GM10847 (cell line): Measurements from ENCODE around the gene EFCAB8.

ENCODE experiments used
- POLR2A ChIP-seq: IDR thresholded peaks from 2 replicates; pipeline ENCODE4 v1.6.1; 2011; ENCODE audit not compliant: insufficient read length; ENCODE audit errors: extremely low read depth

Gene EFCAB8

DNA sequence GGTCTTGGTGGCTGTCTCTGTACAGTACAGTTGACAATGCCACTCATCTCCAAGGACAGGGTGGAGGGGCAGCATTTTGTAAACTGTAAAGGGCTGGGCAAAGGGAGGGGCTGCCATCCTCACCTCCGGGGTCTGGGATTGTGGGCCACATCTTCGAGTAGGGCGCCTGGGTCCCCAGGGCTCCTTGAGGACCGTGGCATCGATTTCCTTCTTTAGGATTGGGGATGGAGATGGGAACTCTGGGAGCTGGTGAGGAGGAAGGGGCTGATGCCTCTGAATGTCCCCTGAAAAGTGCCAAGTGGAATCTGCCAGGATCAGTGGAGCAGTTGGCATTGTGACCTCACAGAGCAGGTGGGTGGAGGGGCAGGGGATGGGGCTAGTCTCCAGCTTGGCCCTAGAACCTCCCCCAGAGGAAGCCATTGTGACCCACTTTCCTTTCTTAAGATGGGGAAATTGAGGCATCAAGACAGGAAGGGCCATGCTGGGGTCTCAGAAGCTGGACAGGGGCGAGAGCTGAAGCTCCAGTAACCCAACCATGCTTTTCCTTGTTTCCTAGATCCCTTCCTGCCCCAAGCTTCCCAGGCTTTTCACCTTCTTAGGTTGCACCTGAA, 145.5 kb downstream of the EFCAB8 start, which contains the start of gene SUN5:
Gene SUN5, minus strand, starts transcription at position 293 of the 611 bp plus-strand sequence. Its CDS starts 93 bp downstream, at position 200.
- no peak for TF ChIP-seq POLR2A

DNA sequence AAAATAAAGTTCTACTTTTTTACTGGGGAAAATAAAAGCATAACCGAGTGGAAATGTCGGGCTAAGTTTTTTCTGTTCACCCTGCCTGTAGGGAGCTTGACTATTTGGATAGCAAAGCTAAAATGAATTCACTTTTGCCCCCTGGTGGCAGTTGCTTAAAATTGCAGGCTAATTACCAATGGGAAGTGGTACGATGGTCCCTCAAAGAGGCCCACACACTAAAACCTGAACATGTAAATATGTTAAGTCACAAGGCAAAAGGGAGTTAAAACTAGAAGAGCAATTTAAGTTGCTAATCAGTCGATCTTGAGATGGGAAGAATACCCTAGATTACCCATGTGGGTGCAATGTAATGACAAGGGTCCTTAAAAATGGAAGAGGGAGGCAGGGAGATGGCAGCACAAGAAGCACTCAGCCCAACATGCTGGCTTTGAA, 146.4 kb downstream of the EFCAB8 start:
- TF ChIP-seq POLR2A: no peak

DNA sequence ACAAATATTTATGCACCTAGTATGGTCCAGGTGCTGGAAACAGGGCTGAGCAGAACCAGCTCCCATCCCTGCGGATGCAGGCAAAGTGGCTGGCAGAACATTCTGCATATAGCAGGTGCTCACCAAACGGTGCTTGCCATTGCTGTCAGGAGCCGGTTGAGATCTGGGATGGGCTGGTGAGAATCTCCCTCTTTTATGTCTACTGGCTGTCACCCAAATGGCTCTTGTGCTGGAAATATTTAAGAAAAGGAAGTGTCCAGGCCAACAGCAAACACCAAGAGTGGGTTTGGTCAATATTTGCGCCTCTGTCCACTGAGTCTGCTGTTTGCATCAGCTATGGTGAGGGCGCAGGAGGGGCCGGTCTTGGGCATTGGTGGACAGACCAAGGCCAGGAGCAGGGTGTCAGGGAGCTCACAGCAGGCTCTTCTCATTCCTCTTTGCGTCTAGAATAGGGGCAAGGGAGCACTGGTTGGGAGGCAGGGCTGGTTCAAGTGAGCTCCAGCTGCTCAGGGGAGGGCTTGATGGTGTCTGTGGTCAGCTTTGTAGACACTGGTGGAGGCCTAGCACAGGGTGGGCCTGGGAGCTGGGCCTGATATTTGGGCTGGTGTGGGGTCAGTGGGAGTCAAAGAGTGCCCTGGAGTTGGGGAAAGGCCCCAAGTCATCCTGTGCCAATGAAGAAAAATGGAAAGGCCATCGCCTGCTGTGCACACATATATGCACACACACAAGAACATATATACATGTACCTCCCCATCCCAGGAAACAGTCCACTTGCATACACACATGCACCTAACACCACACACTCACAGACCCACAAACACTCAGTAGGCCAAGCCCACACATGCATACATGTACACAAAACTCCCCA, 147.4 kb downstream of the EFCAB8 start:
- no peak for TF ChIP-seq POLR2A

DNA sequence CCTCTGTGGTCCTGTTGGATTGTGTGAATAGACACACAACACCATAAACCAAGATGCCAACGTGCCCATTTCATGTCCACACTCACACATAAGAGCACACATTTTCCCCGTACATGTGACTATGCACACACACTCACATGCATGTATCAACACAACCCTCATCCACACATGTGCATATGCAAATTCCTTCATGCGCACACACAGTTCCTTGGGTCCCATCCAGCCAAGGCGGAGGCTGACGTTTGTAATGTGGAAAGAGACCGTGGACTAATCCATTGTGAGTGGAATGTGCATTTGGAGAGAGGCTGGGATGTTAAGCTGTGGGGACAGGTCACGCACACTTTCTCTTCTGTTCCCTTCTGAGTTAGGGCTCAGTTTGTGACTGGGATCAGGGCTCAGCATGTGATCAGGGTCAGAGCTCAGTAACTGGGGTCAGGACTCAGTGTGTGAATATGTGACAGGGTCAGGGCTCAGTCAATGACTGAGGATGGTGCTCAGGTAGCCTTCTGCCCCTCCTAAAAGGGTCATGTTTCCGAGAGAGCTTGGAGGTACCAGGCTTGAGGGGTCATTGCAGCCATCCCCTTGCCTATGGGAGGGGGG, 148.2 kb downstream of the EFCAB8 start:
- no peak for TF ChIP-seq POLR2A

DNA sequence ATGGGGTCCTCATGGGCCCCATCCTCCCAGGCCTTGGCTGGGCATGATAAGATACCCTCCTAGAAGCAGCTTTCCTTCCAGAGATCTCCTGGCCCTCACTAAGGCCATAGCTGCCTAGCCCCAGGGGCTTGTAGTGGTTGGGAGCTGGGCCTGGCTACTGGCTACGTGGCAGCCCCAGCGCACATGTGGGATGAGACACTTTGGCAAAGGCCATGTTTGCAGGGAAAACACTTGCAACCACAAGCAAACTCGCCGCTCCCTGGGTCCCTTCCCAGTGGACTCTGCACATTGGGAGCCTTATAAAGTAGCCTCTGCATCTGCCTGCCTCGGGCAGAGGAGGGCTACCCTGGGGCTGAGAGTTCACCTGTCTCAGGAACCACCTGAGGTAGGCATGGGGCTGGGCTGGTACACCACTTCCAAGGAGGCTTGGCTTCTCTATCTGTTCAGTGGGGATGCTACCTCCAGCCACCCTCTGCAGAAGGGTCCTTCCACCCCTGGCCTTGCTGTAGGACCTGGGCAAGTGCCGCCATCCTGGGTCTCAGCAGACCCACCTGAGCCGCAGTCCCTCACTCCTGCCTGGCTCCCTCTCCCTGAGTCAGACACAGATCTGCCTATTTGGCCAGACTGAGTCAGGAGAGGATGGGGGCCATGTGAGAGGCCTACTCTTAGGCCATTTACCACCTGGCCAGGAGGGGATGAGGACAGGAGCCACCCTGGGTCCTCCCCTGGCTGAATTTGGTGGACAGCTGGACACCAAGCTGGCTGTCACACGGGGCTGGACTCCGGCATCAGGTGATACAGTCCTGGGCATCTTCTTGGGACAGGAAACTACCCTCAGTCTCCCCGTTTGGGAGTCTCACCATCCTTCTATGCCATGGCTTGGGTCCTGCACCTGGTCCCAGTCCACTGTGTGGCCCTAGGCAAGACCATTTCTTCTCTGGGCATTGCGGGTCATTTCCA, 148.9 kb downstream of the EFCAB8 start, which contains the start of gene BPIFB2:
Gene BPIFB2, plus strand, starts transcription at position 329 of the 960 bp plus-strand sequence. CDS start 871 bp downstream, outside the sequence.
- TF ChIP-seq POLR2A: no peak

DNA sequence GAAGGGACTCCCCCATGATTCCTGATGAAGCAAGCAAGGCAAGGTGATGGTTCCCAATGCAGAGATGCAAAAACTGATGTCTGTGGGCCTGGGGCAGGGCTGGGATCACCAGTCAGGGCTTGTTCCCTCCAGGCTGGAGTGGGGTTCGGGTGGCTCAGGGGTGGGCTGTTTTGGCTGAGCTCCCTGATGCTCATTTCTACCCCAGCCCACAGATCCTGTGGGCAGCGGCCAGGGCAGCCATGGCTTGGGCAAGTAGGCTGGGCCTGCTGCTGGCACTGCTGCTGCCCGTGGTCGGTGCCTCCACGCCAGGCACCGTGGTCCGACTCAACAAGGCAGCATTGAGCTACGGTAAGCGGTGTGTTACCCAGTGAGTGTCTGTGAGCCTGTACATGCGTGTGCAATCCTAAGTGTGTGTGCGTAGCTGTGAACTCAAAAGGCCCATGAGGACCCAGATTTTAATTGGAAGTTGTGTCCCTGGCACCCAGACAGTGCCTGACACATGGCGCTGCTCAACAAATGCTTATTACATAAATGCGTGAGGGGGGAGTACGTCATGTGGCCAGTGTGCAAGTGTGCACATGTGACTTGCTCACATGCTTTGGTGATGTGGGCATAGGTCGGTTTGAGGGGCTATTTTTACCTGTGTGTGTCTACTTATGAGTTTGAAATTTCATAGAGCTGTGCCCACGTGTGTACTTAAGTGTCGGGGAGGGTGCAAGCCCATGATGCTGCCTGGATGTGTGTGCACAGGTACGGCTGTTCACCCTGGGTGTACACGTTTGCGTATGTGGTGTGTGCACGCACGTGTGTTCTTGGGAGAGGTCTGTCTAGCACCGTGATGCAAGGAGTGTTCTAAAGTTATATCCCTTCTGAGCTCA, 149.9 kb downstream of the EFCAB8 start:
- no peak for TF ChIP-seq POLR2A

DNA sequence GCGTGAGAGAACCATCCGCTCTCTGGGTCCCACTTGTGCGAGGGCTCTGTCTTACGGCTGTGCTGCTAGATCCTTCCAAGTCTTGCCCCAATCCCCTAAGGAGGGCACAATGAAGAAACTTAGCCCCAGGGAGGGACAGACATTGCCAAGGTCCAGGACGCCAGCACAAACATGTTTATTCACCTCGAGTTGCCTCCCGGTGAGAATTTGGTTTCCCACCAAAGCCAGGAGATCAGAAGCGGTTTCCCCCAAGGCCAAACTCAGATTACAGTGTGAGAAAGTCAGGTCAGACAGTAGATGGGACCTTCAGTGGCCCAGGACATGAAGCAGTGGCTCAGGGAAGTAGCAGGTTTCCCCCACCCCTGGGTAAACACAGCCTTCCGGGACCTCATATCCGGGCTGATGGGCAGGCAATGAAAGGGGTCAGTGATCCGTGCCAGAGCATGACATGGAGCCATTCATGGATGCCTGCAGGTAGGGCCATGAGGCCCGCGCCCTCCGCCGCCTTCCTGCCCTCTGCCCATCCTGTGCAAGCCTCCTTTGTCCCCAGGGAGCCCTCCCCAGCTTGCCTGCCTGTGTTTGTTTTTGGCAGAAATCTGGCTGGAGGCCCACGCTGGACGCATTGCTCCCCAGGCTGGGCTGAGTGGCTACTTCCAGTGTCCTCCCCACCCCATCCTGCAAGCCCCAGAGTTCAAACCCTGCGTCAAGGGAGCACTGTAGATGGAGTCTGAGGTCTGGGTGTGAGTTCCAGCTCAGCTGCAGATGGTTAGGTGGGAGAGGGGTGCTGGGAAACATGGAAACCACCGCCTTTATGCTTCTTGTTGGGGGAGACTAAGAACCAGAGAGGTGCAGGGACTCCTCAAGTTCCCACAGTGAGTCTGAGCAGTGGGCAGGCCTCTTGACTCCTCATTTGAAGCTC, 150.8 kb downstream of the EFCAB8 start:
- no peak for TF ChIP-seq POLR2A

DNA sequence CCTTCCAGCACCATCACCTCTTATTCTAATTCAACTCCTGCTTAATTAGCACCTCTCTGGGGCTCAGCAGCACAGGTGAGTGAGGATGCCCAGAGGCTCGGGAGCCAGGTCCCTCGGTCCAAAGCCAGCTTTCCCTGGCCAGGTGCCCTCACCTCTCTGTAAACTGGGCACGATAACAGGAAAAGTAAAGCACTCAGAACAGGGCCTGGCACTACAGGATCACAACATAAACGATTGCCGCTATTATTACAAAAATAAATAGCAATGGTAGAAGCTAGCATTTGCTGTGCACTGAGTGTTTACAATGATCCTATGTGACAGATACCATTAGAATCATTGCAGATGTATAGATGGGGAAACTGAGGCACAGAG, 151.4 kb downstream of the EFCAB8 start:
- TF ChIP-seq POLR2A: no peak

DNA sequence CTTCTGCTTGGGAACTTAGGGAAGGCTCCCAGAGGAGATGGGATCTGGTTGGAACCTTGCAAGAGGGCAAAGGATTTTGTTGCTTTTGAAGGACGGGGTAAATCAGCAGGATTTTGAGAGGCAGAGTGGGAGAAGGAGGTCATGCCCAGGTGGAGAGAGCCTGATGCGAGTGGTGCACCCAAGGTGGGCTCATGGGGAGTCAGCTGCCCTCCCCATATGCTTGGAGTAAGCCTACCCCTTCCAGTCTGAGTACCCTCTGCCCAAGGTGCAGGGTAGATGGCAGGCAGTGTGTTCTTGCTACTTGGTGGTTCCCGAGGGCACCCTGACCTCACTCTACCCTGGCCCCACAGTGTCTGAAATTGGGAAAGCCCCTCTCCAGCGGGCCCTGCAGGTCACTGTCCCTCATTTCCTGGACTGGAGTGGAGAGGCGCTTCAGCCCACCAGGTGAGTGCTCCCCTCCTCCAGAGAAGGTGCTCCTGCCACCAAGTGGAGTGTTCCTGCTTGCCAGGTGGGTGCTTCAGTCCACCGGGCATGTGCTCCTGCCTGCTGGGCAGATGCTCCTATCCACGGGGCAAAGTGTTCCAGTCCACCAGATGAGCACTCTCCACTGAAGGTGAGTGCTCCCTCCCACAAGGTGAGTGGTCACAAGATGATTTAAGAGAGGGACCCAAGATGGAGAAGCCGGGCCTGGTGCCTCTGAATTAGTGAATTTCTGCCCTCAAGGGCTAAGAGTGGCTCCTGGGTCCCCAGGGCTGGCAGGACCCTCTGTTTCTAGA, 152.1 kb downstream of the EFCAB8 start:
- no peak for TF ChIP-seq POLR2A
